Pancreas (tissue), 10 donors: Measurements from ENCODE around the gene AUTS2. TPM values are rescaled to one million over a fixed set of nuclear protein-coding genes. Genes with fewer than 3 reads are reported as not detected.

Source experiments
- ATAC-seq, 4 donors: fragments of 200-7000 bp; cut with Tn5 transposase; one replicate each; pipeline versions ENCODE4 v1.8.0 to v1.9.1; 2020; ENCODE audit warnings: mild to moderate bottlenecking in 4 of 4, moderate library complexity in 4 of 4
- DNase-seq, 6 donors: peaks; one replicate each; pipeline ENCODE4 v3.0.0-alpha.2; 2020
- FAIRE-seq: peaks from 2 replicates; lab custom pipeline; 2012; peaks lifted over from hg19 to GRCh38; lab: Jason Lieb, UNC
- H3K27ac ChIP-seq, 4 donors: fragments of 200-600 bp; sonication (generic); 1 replicate in 3 of 4; 2 replicates in 1 of 4; pipeline versions ENCODE4 v1.5.0 to v1.8.0; 2020
- H3K27me3 ChIP-seq, 4 donors: fragments of 200-600 bp; one replicate each; pipeline ENCODE4 v1.8.0; 2021
- H3K36me3 ChIP-seq, 3 donors: fragments of 200-600 bp; sonication (generic) in 1 of 3; one replicate each; pipeline versions ENCODE4 v1.5.0 to v1.8.0; 2020 to 2021
- H3K4me1 ChIP-seq, 3 donors: fragments of 200-600 bp; one replicate each; pipeline ENCODE4 v1.8.0; 2021
- H3K4me3 ChIP-seq, 4 donors: fragments of 200-600 bp; sonication (generic) in 2 of 4; one replicate each; pipeline versions ENCODE4 v1.5.0 to v1.8.0; 2020 to 2021
- H3K9me3 ChIP-seq, 4 donors: fragments of 200-600 bp; one replicate each; pipeline ENCODE4 v1.8.0; 2021
- WGBS, 2 donors: extraction: QIAGEN DNeasy Blood & Tissue Kit; methylation state at CpG; one replicate each; pipeline ENCODE4 v1.1.7; 2013; 5-methylcytosine and 5-hydroxymethylcytosine counted together
- intact Hi-C, 3 donors: fragments of 100-400 bp; cut with DNase I; formaldehyde crosslinking; loops; one replicate each; pipeline versions ENCODE4 v1.11.1 to v1.14.2; 2022
- polyA plus RNA-seq, 2 donors: library from polyadenylated mRNA; stranded (reverse); fragments of 200-250 nt; gene quantifications; one replicate each; pipeline ENCODE4 v1.2.3, GENCODE V29; 2013
- total RNA-seq, 6 donors: library from RNA; stranded (reverse); fragmentation: NEBNext Ultra II Directional in 4 of 6; extraction: Animal tissue kit (Norgen Biotek cat#: 25700) in 4 of 6; gene quantifications; one replicate each; pipeline versions ENCODE4 v1.2.1 to v1.2.4, GENCODE V29; 2021 to 2023
- TF ChIP-seq, protein P1 (sequence below), 4 donors: fragments of 200-600 bp; sonication (generic) in 3 of 4; IDR thresholded peaks; one replicate each; pipeline versions ENCODE4 v1.5.0 to v1.8.0; 2021; ENCODE audit warnings: antibody characterized with exemption in 4 of 4
- donor health status: healthy with polysubstance abuse.
- donor health status: DM: no; HTN: no; CAD: no; lungs with moderate emphysema.
- donor health status: DM: no; HTN: no; CAD: no.
- donor health status: control.
- donor health status: control.
- donor health status: Bipolar disorder and iron deficiency.
- donor health status: DM: yes; HTN: yes; CAD: no.
- donor health status: DM: no; HTN: no; CAD: no.
- donor health status: DM: no; HTN: no; CAD: no.
- donor health status: DM: yes; HTN: yes; CAD: no.

Gene AUTS2
- total and polyA plus RNA-seq, 8 donors: 5.8 to 16.8 (median 9.9) TPM

DNA sequence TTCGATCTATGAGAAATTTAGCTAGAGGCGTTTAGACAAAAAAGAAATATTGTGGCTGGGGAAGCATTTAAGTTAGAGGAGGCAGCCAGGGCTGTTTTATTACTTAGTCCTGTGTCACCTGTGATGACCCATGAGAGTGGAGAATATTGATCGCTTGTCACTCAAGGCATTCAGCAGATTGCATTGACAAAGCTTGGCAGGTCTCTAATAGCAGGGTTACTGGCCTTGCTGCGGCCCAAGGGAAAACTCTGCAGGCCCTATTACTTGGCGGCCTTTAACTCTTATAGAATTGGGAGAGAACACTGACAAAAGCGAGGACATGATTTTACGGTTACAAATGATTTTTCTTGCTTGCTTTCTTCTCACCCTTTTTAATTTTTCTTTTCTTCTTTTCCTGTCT lies 473.5 kb downstream of the AUTS2 start:
- DNase-seq: no peak
- no peaks in the 10 kb centered on the region for H3K36me3 ChIP-seq
- no peak for FAIRE-seq
- no peaks in the 10 kb centered on the region for H3K9me3 ChIP-seq
- no peak for ATAC-seq
- 62 to 64% methylated on average over 7 of the region's 7 CpGs for WGBS, 2 donors
- H3K4me1 ChIP-seq: no peaks in the 10 kb centered on the region
- H3K27ac ChIP-seq: no peak overlapping the region
- H3K27me3 ChIP-seq: no peaks in the 10 kb centered on the region
- no peak overlapping the region for H3K4me3 ChIP-seq
- TF ChIP-seq, protein P1, sequence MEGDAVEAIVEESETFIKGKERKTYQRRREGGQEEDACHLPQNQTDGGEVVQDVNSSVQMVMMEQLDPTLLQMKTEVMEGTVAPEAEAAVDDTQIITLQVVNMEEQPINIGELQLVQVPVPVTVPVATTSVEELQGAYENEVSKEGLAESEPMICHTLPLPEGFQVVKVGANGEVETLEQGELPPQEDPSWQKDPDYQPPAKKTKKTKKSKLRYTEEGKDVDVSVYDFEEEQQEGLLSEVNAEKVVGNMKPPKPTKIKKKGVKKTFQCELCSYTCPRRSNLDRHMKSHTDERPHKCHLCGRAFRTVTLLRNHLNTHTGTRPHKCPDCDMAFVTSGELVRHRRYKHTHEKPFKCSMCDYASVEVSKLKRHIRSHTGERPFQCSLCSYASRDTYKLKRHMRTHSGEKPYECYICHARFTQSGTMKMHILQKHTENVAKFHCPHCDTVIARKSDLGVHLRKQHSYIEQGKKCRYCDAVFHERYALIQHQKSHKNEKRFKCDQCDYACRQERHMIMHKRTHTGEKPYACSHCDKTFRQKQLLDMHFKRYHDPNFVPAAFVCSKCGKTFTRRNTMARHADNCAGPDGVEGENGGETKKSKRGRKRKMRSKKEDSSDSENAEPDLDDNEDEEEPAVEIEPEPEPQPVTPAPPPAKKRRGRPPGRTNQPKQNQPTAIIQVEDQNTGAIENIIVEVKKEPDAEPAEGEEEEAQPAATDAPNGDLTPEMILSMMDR (IDR thresholded peaks at IDR 0.05): no peak
- intact Hi-C loops: no loop called here

DNA sequence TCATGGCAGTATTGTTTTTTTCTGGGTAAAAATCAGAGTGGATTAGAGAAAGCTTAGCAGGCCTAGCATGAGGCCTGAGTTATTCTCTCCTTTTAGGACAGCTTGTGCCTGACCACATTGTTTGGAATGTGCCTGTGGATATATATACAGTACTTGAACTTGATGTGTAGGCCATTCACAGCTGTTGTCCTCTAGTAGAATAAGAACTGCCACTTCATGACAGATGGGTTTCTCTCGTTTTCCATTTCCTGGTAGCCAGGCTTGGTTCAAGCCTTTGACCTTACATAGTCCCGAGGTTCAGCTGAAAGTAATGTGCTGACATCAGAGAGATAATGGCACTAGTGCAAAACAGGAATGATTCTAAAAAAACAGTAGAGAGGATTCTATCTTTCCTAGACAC lies 473.9 kb downstream of the AUTS2 start:
- no peaks in the 10 kb centered on the region for H3K9me3 ChIP-seq
- 16 to 37% methylated on average over 2 of the region's 2 CpGs for WGBS, 2 donors
- DNase-seq (no peak), ATAC-seq (peak in 3 of 4 donors; percentile 64 to 80 (median 77)), FAIRE-seq (no peak)
- intact Hi-C loops: no loop called here
- H3K4me3 ChIP-seq: no peak overlapping the region
- TF ChIP-seq, protein P1 (IDR thresholded peaks at IDR 0.05): no peak
- no peaks in the 10 kb centered on the region for H3K36me3 ChIP-seq
- H3K27me3 ChIP-seq: no peaks in the 10 kb centered on the region
- no peaks in the 10 kb centered on the region for H3K4me1 ChIP-seq
- H3K27ac ChIP-seq: no peak overlapping the region

DNA sequence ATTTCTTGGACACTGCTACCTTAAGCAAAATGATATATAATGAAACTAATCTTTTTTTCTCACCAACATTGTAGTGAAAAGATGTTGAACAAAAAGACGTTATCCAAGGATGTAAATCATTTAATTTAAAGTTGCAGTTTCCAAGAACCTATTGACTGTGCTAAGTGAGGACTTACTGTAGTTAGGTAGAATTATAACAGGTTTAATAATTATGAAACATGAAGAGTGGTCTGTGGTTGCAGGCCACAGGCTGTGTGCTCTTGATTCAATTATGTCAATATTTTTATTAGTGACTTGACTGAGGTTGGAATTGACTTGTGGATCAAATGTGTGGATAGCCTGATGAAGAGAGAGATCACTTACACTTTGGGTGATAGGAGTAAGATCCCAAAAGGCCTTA lies 478.1 kb downstream of the AUTS2 start:
- intact Hi-C loops: no loop called here

DNA sequence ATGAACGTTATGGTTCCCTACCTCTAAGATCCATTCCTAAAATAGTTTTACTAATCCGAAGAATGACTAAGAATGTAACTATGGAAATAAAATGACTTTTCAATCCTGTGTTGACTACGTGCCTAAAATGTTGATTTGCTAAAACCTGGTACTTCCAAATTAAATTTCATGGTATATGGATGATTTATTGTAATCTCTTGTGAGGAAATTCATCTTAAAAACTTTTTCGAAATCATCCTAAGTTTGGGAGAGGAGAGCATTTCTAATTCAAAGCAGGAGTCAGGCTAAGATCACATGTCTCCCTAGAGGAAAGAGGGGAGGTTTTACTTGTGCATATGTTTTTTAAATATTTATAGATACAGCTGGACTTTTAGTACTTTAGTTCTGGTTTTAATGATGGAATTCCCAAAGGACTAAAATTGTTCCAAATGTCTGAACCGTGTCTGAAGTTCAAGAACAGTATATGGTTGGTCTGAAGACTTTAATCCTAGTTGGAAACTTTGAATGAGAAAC lies 483.9 kb downstream of the AUTS2 start:
- Histone ChIP-seq H3K27ac (no peak overlapping the region), H3K4me3 (no peak overlapping the region), H3K4me1 (no peaks in the 10 kb centered on the region), H3K36me3 (no peaks in the 10 kb centered on the region), H3K9me3 (no peaks in the 10 kb centered on the region), H3K27me3 (no peaks in the 10 kb centered on the region)
- ATAC-seq (no peak), FAIRE-seq (no peak), DNase-seq (no peak)
- TF ChIP-seq, protein P1 (IDR thresholded peaks at IDR 0.05): no peak
- WGBS, 2 donors: 62 to 71% methylated on average over 5 of the region's 5 CpGs
- intact Hi-C loops: no loop called here

More for the DNA sequence above, 478.1 kb downstream of the AUTS2 start:
- no peaks in the 10 kb centered on the region for H3K9me3 ChIP-seq
- FAIRE-seq: no peak
- DNase-seq: no peak
- H3K36me3 ChIP-seq: no peaks in the 10 kb centered on the region
- no peaks in the 10 kb centered on the region for H3K4me1 ChIP-seq
- no peak overlapping the region for H3K27ac ChIP-seq
- H3K27me3 ChIP-seq: no peaks in the 10 kb centered on the region
- TF ChIP-seq, protein P1 (IDR thresholded peaks at IDR 0.05): no peak
- no peak for ATAC-seq
- WGBS, 2 donors: 74 to 82% methylated on average over 1 of the region's 1 CpG
- H3K4me3 ChIP-seq: no peak overlapping the region

DNA sequence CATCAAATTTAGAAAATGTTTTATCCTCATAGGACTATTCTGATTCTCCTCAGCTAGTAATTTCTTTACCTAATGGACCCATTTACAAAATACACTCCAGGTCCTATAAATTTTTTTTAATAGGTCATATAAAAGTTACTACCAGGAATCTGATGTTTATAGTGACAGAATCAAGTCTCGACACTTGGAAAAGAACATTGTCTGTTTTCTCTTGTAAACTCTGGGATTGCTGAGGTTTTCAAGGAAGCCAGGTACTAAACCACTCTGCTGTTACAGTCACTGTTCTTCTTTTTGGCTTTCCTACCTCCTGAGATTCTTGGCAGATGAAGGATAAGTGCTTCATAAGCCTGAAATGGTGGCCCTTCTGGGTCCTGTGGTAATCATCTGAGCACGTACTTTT lies 493.1 kb downstream of the AUTS2 start:
- TF ChIP-seq, protein P1 (IDR thresholded peaks at IDR 0.05): no peak
- Histone ChIP-seq H3K27me3 (no peaks in the 10 kb centered on the region), H3K9me3 (no peaks in the 10 kb centered on the region), H3K27ac (no peak overlapping the region), H3K4me3 (no peak overlapping the region), H3K36me3 (no peaks in the 10 kb centered on the region), H3K4me1 (no peaks in the 10 kb centered on the region)
- ATAC-seq (no peak), DNase-seq (no peak), FAIRE-seq (no peak)
- intact Hi-C loops: no loop called here
- WGBS, 2 donors: 81 to 89% methylated on average over 2 of the region's 2 CpGs
